ENCODE data around the gene RAB35. TPM values are rescaled to one million over a fixed set of nuclear protein-coding genes. Genes with fewer than 3 reads are reported as not detected.

RAB35 gene
- total and polyA plus RNA-seq, 7 donors = 18.9 to 38.7 (median 32.9) TPM

DNA sequence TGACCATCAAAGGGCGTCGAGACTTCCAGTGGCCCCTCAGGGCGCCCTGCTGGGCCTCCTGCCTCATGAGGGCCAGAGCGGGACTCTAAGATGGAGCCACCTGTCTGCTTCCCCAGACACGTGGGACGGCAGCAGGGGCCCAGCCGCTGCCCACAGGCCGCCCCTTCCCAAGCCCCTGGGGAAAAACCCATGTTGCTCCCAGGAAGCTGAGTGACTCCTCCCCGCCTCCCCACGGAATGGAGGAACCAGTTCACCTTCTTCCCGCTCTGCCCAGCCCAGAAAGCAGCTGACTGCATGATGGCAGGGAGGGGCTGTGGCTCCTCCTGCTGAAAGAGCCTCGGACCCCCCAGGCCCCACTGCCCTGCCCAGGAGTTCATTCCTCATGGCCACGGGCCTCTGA lies 14.9 kb downstream of the RAB35 start:
- intact Hi-C loops (cut with DNase I) = no loop called here
- ATAC-seq (no peak), DNase-seq (peak in 1 of 2 donors; percentile 46)
- Histone ChIP-seq H3K4me1 (peaks cover 28% of the 10 kb centered on the region), H3K9me3 (no peaks in the 10 kb centered on the region), H3K4me3 (peak overlapping the region; percentile 34), H3K36me3 (ENCODE audit: insufficient read depth in 1 of 2, low read depth in 1 of 2) (peaks cover 3 to 53% of the 10 kb centered on the region in 2 donors), H3K27me3 (ENCODE audit: insufficient read depth in 3 of 3, low read length in 2 of 3) (no peaks in the 10 kb centered on the region), H3K27ac (peak overlapping the region; percentile 94)
- TF ChIP-seq, protein P1, sequence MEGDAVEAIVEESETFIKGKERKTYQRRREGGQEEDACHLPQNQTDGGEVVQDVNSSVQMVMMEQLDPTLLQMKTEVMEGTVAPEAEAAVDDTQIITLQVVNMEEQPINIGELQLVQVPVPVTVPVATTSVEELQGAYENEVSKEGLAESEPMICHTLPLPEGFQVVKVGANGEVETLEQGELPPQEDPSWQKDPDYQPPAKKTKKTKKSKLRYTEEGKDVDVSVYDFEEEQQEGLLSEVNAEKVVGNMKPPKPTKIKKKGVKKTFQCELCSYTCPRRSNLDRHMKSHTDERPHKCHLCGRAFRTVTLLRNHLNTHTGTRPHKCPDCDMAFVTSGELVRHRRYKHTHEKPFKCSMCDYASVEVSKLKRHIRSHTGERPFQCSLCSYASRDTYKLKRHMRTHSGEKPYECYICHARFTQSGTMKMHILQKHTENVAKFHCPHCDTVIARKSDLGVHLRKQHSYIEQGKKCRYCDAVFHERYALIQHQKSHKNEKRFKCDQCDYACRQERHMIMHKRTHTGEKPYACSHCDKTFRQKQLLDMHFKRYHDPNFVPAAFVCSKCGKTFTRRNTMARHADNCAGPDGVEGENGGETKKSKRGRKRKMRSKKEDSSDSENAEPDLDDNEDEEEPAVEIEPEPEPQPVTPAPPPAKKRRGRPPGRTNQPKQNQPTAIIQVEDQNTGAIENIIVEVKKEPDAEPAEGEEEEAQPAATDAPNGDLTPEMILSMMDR (IDR thresholded peaks at IDR 0.05) = no peak
- WGBS, 3 donors = 68 to 82% (median 78%) methylated on average over 13 of the region's 13 CpGs

DNA sequence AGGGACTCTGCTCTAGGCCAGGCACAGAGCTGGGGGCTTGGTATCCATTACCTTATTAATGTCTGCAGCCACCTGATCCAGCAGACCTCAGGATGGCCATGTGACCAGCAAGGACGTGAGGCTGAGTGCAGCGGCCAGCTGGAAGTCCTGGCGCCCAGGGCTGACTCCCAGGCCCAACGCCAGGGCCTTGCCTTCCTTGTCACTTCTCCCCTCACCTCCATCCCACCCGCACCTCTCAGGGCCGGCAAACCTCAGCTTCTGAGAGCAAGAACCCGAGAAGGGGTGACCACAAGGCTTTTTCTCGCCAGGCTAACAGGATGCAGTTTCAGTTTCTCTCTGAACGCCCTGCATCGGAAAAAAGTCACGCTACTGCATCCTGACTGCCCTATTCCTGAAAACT lies 15.4 kb downstream of the RAB35 start:
- H3K9me3 ChIP-seq = no peaks in the 10 kb centered on the region
- TF ChIP-seq, protein P1 (IDR thresholded peaks at IDR 0.05) = no peak
- peak; percentile 65 to 78 (median 73) for ATAC-seq
- H3K27ac ChIP-seq = peak overlapping the region; percentile 94
- peak overlapping the region; percentile 34 for H3K4me3 ChIP-seq
- 32 to 35% (median 34%) methylated on average over 10 to 11 of the region's 11 CpGs for WGBS, 3 donors
- peaks cover 28% of the 10 kb centered on the region for H3K4me1 ChIP-seq
- peak in 1 of 2 donors; percentile 69 for DNase-seq
- H3K36me3 ChIP-seq (ENCODE audit: insufficient read depth in 1 of 2, low read depth in 1 of 2) = peaks cover 3 to 58% of the 10 kb centered on the region in 2 donors
- no peaks in the 10 kb centered on the region for H3K27me3 ChIP-seq (ENCODE audit: insufficient read depth in 3 of 3, low read length in 2 of 3)
- intact Hi-C loops (cut with DNase I) = no loop called here

DNA sequence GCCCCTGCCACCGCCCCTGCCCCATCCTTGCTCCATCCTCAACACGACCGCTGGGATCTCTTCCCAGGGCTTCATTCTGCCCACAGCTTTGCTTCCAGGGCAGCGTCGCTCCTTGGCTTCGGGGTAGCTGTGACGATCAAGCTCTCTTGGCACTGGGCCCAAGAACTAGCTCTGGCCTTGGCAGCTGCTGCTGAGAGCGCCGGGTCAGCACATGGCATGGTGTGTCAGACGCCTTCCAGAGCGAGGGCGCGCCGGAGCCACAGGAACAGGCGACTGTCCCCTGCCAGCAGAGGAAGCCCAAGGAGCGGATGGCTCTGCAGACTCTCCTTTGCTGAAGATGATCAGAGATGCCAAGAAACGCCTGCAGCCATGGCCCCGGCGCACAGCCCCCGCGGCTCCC lies 15.9 kb downstream of the RAB35 start:
- TF ChIP-seq, protein P1 (IDR thresholded peaks at IDR 0.05) = no peak
- 11 to 19% (median 15%) methylated on average over 21 of the region's 21 CpGs for WGBS, 3 donors
- peak; percentile 84 to 94 (median 92) for ATAC-seq

DNA sequence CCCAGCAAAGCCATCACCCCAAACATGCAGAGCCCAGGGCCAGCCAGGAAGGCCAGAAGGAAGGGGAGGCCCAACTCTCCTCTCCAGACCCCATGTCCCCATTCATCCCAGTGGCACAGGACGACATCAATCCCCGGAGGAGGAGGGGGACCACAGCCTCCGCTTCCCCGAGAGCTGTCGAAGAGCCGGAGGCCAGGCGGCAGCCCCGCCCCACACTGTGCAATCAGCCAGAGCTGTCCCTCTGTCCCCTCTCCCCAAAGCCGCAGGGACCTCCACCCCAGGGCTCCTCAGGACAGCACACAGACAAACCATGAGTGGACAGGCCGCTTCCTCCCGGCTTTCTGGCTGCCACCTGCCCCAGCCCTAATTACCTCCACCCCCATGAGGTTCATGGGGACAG lies 16.8 kb downstream of the RAB35 start:
- H3K36me3 ChIP-seq (ENCODE audit: insufficient read depth in 1 of 2, low read depth in 1 of 2) = peaks cover 3 to 61% of the 10 kb centered on the region in 2 donors

More for the DNA sequence above, 15.9 kb downstream of the RAB35 start:
- peaks cover 28% of the 10 kb centered on the region for H3K4me1 ChIP-seq
- H3K27me3 ChIP-seq (ENCODE audit: insufficient read depth in 3 of 3, low read length in 2 of 3) = no peaks in the 10 kb centered on the region
- peak; percentile 83 to 95 for DNase-seq
- H3K27ac ChIP-seq = peak overlapping the region; percentile 94
- intact Hi-C loops (cut with DNase I) = no loop called here
- peak overlapping the region; percentile 34 for H3K4me3 ChIP-seq
- peaks cover 3 to 62% of the 10 kb centered on the region in 2 donors for H3K36me3 ChIP-seq (ENCODE audit: insufficient read depth in 1 of 2, low read depth in 1 of 2)
- H3K9me3 ChIP-seq = no peaks in the 10 kb centered on the region

More for the DNA sequence above, 16.8 kb downstream of the RAB35 start:
- no peaks in the 10 kb centered on the region for H3K27me3 ChIP-seq (ENCODE audit: insufficient read depth in 3 of 3, low read length in 2 of 3)
- intact Hi-C loops (cut with DNase I) = no loop called here
- TF ChIP-seq, protein P1 (IDR thresholded peaks at IDR 0.05) = no peak
- H3K9me3 ChIP-seq = no peaks in the 10 kb centered on the region
- H3K4me3 ChIP-seq = no peak overlapping the region
- peaks cover 28% of the 10 kb centered on the region for H3K4me1 ChIP-seq
- DNase-seq (peak in 1 of 2 donors; percentile 48), ATAC-seq (no peak)
- no peak overlapping the region for H3K27ac ChIP-seq
- WGBS, 3 donors = 94 to 100% (median 94%) methylated on average over 8 to 11 of the region's 11 CpGs
